22Rv1 (cell line): ENCODE measurements around the gene CMTM7.

Experiments used
- CTCF ChIP-seq: fragments of 450-650 bp; IDR thresholded peaks from 2 replicates; pipeline ENCODE4 v1.5.1; 2017; ENCODE audit warnings: mild to moderate bottlenecking
- ZFX ChIP-seq: fragments of 450-650 bp; IDR thresholded peaks from 2 replicates; pipeline ENCODE4 v1.6.1; 2017; ENCODE audit warnings: antibody characterized with exemption, borderline replicate concordance

GRCh38 chr3:32450992-32451659 lies 59.5 kb downstream of the CMTM7 start:
- no peak for TF ChIP-seq CTCF
- no peak for TF ChIP-seq ZFX
